ENCODE measurements around the gene FBP1. TPM values are rescaled to one million over a fixed set of nuclear protein-coding genes. Genes with fewer than 3 reads are reported as not detected.

Gene FBP1
- total RNA-seq, 1 experiment from 2014 or later: 1.9 TPM

GRCh38 chr9:94664801-94665200 is 25.5 kb upstream of the FBP1 start:
- peaks cover 3% of the 10 kb centered on the region for H3K27me3 Mint-ChIP-seq (ENCODE audit: low read depth)
- no peak overlapping the region for H3T11ph ChIP-seq (ENCODE audit: low read length)
- H4K91ac ChIP-seq (ENCODE audit: insufficient read length, low read depth, low read length): no peak overlapping the region
- no peak overlapping the region for H3K4me2 ChIP-seq (ENCODE audit: insufficient read depth, insufficient read length, low read length)
- no peak overlapping the region for H2AFZ ChIP-seq (ENCODE audit: low read length)
- DNase-seq: no peak
- H3K18ac ChIP-seq (ENCODE audit: insufficient read length, low read depth, low read length): no peak overlapping the region
- H2BK120ac ChIP-seq (ENCODE audit: low read depth, low read length, poor library complexity, severe bottlenecking): no peak overlapping the region
- no peak overlapping the region for H2BK20ac ChIP-seq (ENCODE audit: low read depth, low read length, poor library complexity, severe bottlenecking)
- no peaks in the 10 kb centered on the region for H3K36me3 Mint-ChIP-seq (ENCODE audit: insufficient read depth in 1 of 3, low read depth in 3 of 3)
- H3K79me1 ChIP-seq (ENCODE audit: insufficient read depth, low read depth, low read length, poor library complexity, severe bottlenecking): no peaks in the 10 kb centered on the region
- H3K9ac ChIP-seq (ENCODE audit: extremely low read depth, insufficient read length, low read length): no peak overlapping the region
- H3K27me3 ChIP-seq (ENCODE audit: insufficient read depth, low read length): no peaks in the 10 kb centered on the region; the same call in 1 of the 2 replicates
- peaks cover 4 to 6% of the 10 kb centered on the region in 2 experiments for H3K4me1 Mint-ChIP-seq
- H3K14ac ChIP-seq (ENCODE audit: insufficient read depth, low read length): no peak overlapping the region
- no peaks in the 10 kb centered on the region; the same call in 1 of the 2 replicates for H3K4me1 ChIP-seq (ENCODE audit: insufficient read depth, low read length)
- no peak overlapping the region for H3K4ac ChIP-seq (ENCODE audit: low read depth, low read length)
- H2BK12ac ChIP-seq (ENCODE audit: insufficient read length, low read depth, low read length): no peak overlapping the region
- no peaks in the 10 kb centered on the region for H4K20me1 ChIP-seq (ENCODE audit: control insufficient read depth, insufficient read depth, insufficient read length)
- no peak overlapping the region for H2BK15ac ChIP-seq (ENCODE audit: low read depth, low read length)
- H3K56ac ChIP-seq (ENCODE audit: insufficient read length, low read depth, low read length): no peak overlapping the region
- no peaks in the 10 kb centered on the region for H3K9me3 ChIP-seq (ENCODE audit: control insufficient read depth, low read depth, low read length)
- no peak overlapping the region for H2AK5ac ChIP-seq (ENCODE audit: insufficient read length, low read length)
- TF ChIP-seq CTCF (conservative IDR thresholded peaks at IDR 0.05): no peak
- H4K5ac ChIP-seq (ENCODE audit: insufficient read length, low read depth, low read length): no peak overlapping the region
- no peaks in the 10 kb centered on the region for H3K23me2 ChIP-seq (ENCODE audit: insufficient read length, low read depth, low read length, poor library complexity, severe bottlenecking)
- no peak overlapping the region for H3K23ac ChIP-seq (ENCODE audit: insufficient read length, low read depth, low read length)
- H3K27ac Mint-ChIP-seq: no peak overlapping the region
- no CpG with 5 or more reads among the region's 2 CpGs for WGBS (ENCODE audit: extremely low coverage, insufficient read length, low lambda C conversion rate)
- no peak overlapping the region for H3K4me3 Mint-ChIP-seq
- H2BK5ac ChIP-seq (ENCODE audit: insufficient read length, low read length): no peak overlapping the region
- H3K79me2 ChIP-seq (ENCODE audit: insufficient read depth, low read length): no peaks in the 10 kb centered on the region
- H3K27ac ChIP-seq (ENCODE audit: insufficient read length, low read depth, low read length): no peak overlapping the region
- H3K9me3 Mint-ChIP-seq: no peaks in the 10 kb centered on the region
- no peak overlapping the region for H4K8ac ChIP-seq (replicated peaks; ENCODE audit: insufficient read length, low read depth, low read length)

Data from H9 (cell line).